Vagina (tissue), 2 donors: ENCODE results near the gene GRK5. TPM values are rescaled to one million over a fixed set of nuclear protein-coding genes. Genes with fewer than 3 reads are reported as not detected.

Experiments
- DNase-seq, 2 donors: peaks; one replicate each; pipeline ENCODE4 v3.0.0-alpha.2; 2017; ENCODE audit errors: extremely low spot score in 2 of 2
- H3K27ac ChIP-seq: fragments of 200-600 bp; sonication (generic); one replicate; pipeline ENCODE4 v1.5.1; 2019
- H3K27me3 ChIP-seq: fragments of 200-600 bp; sonication (generic); one replicate; pipeline ENCODE4 v1.5.1; 2019
- H3K36me3 ChIP-seq, 2 donors: fragments of 200-600 bp; sonication (generic); one replicate each; pipeline ENCODE4 v1.5.1; 2017 to 2019
- H3K4me1 ChIP-seq: fragments of 200-600 bp; sonication (generic); one replicate; pipeline ENCODE4 v1.5.1; 2019
- H3K4me3 ChIP-seq, 2 donors: fragments of 200-600 bp; sonication (generic); 1 replicate in 1 of 2; 2 replicates in 1 of 2; pipeline ENCODE4 v1.5.1; 2016 to 2019
- H3K9me3 ChIP-seq: fragments of 200-600 bp; sonication (generic); one replicate; pipeline ENCODE4 v1.5.1; 2019
- POLR2A ChIP-seq, 2 donors: fragments of 450-650 bp; IDR thresholded peaks; one replicate each; pipeline ENCODE4 v1.6.1; 2017; ENCODE audit warnings: antibody characterized with exemption in 2 of 2, mild to moderate bottlenecking in 2 of 2, moderate library complexity in 2 of 2
- POLR2AphosphoS5 ChIP-seq, 2 donors: sonication (generic); formaldehyde crosslinking; IDR thresholded peaks; one replicate each; pipeline ENCODE4 v1.9.0; 2017; ENCODE audit warnings: antibody characterized with exemption in 2 of 2, mild to moderate bottlenecking in 2 of 2, low read depth in 1 of 2; ENCODE audit not compliant: insufficient read depth in 1 of 2
- intact Hi-C: fragments of 100-400 bp; cut with DNase I; formaldehyde crosslinking; loops from one replicate; pipeline ENCODE4 v1.15.1; 2023
- total RNA-seq: library from RNA; depleted of rRNA; stranded (reverse); fragments of >200 nt; gene quantifications from one replicate; pipeline ENCODE4 v1.2.3, GENCODE V29; 2016
- TF ChIP-seq, protein P1 (sequence below), 3 experiments: fragments of 450-650 bp in 2 of 3; fragments of 200-600 bp in 1 of 3; sonication (generic) in 1 of 3; IDR thresholded peaks; one replicate each; pipeline ENCODE4 v1.5.1; 2017 to 2019; ENCODE audit warnings: antibody characterized with exemption in 3 of 3, mild to moderate bottlenecking in 2 of 3, moderate library complexity in 2 of 3

The GRK5 gene
- total RNA-seq, 1 donor from 2014 or later = 16.5 TPM

- Histone ChIP-seq H3K27ac (peak overlapping the region; percentile 33), H3K27me3 (no peaks in the 10 kb centered on the region), H3K36me3 (no peaks in the 10 kb centered on the region), H3K9me3 (no peaks in the 10 kb centered on the region), H3K4me3 (no peak overlapping the region), H3K4me1 (peaks cover 24% of the 10 kb centered on the region)
- no peak for TF ChIP-seq POLR2A (IDR thresholded peaks at IDR 0.05)
- TF ChIP-seq, protein P1, sequence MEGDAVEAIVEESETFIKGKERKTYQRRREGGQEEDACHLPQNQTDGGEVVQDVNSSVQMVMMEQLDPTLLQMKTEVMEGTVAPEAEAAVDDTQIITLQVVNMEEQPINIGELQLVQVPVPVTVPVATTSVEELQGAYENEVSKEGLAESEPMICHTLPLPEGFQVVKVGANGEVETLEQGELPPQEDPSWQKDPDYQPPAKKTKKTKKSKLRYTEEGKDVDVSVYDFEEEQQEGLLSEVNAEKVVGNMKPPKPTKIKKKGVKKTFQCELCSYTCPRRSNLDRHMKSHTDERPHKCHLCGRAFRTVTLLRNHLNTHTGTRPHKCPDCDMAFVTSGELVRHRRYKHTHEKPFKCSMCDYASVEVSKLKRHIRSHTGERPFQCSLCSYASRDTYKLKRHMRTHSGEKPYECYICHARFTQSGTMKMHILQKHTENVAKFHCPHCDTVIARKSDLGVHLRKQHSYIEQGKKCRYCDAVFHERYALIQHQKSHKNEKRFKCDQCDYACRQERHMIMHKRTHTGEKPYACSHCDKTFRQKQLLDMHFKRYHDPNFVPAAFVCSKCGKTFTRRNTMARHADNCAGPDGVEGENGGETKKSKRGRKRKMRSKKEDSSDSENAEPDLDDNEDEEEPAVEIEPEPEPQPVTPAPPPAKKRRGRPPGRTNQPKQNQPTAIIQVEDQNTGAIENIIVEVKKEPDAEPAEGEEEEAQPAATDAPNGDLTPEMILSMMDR (IDR thresholded peaks at IDR 0.05) = no peak
- TF ChIP-seq POLR2AphosphoS5 (IDR thresholded peaks at IDR 0.05; ENCODE audit: insufficient read depth in 1 of 2, low read depth in 1 of 2) = no peak
- intact Hi-C loops = no loop called here
- DNase-seq = no peak
Observed at GRCh38 chr10:119340893-119341458, 133.6 kb downstream of the GRK5 start.

- Histone ChIP-seq H3K27ac (peak overlapping the region; percentile 33), H3K4me1 (peaks cover 23% of the 10 kb centered on the region), H3K9me3 (no peaks in the 10 kb centered on the region), H3K36me3 (no peaks in the 10 kb centered on the region), H3K27me3 (no peaks in the 10 kb centered on the region), H3K4me3 (no peak overlapping the region)
- DNase-seq = no peak
- TF ChIP-seq POLR2AphosphoS5 (IDR thresholded peaks at IDR 0.05; ENCODE audit: insufficient read depth in 1 of 2, low read depth in 1 of 2) (peak in 1 of 2 donors; percentile 64), POLR2A (IDR thresholded peaks at IDR 0.05) (no peak)
- TF ChIP-seq, protein P1 (IDR thresholded peaks at IDR 0.05) = no peak
- intact Hi-C loops = no loop called here
Observed at GRCh38 chr10:119341459-119342301, 134.3 kb downstream of the GRK5 start.

DNA sequence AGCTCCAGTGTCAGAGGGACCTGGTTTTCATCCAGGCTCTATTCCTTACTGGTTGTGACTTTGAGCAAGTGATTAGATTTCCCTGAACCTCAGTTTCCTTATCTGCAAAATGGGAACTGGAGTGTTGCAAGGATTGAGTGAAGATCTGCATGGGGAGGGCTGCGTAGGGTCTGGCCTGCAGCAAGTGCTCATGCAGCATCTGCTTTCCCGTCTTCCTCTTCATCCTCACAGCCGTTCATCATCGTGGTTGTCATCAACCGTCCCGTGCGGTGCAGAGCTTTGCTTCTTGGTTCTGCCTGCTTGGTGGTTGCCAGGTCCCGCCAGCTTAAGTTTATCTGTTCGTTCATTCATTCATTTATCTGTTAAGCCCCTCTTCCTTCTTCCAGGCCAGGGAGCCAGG lies 135.0 kb downstream of the GRK5 start:
- peaks cover 23% of the 10 kb centered on the region for H3K4me1 ChIP-seq
- H3K36me3 ChIP-seq = no peaks in the 10 kb centered on the region
- H3K27ac ChIP-seq = no peak overlapping the region
- no peak for DNase-seq
- H3K9me3 ChIP-seq = no peaks in the 10 kb centered on the region
- TF ChIP-seq POLR2A (IDR thresholded peaks at IDR 0.05) (no peak), POLR2AphosphoS5 (IDR thresholded peaks at IDR 0.05; ENCODE audit: insufficient read depth in 1 of 2, low read depth in 1 of 2) (no peak)
- TF ChIP-seq, protein P1 (IDR thresholded peaks at IDR 0.05) = no peak
- intact Hi-C loops = no loop called here
- H3K4me3 ChIP-seq = no peak overlapping the region
- no peaks in the 10 kb centered on the region for H3K27me3 ChIP-seq

- DNase-seq = no peak
- Histone ChIP-seq H3K4me3 (no peak overlapping the region), H3K4me1 (peaks cover 23% of the 10 kb centered on the region), H3K27me3 (no peaks in the 10 kb centered on the region), H3K27ac (no peak overlapping the region), H3K36me3 (no peaks in the 10 kb centered on the region), H3K9me3 (no peaks in the 10 kb centered on the region)
- intact Hi-C loops = no loop called here
- TF ChIP-seq, protein P1 (IDR thresholded peaks at IDR 0.05) = no peak
- TF ChIP-seq POLR2A (IDR thresholded peaks at IDR 0.05) (no peak), POLR2AphosphoS5 (IDR thresholded peaks at IDR 0.05; ENCODE audit: insufficient read depth in 1 of 2, low read depth in 1 of 2) (no peak)
Observed at GRCh38 chr10:119343011-119343601, 135.7 kb downstream of the GRK5 start.
